GM21367 (cell line): ENCODE data around the gene ZNF687.
A peak's percentile ranks its signal among the peaks of the same experiment; 100 is the strongest.

Experiments
- ATAC-seq: cut with Tn5 transposase; IDR thresholded peaks from one replicate; pipeline ENCODE4 v1.9.1; 2021; ENCODE audit not compliant: unreplicated experiment

ZNF687 gene

DNA sequence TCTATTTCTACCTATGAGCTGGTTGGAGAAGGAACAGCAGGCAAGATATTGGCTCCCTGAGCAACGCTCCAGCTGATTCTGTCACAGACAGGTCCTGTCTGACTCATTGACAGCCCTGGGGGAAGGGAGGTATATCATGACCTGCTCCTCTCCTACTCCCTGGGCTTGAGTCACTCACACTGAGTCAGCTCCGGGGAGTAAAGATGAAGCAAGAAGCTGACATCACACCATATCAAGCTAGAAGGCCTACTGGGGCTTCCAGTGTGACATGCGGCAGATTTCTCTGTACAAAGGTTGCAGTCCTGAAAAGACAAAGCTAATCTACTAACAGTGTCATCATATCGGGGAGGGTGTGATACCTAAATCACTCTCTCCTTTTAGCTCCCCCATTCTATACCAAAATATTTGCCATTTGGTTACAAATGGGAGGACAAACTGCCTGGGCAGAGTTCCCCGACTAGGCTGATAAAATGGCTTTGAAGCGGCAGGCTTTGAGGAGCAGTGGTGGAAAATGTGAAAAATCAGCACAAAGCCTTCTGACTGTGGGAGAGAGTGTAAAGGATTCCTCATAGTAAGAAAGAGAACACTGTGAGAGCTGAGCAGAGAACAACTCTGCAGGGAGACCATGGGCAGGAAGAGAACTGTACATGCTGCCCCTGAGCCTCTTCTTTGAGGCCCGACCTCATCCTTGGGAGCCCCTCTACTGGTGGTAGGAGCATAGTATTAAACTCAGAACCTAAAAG lies 29.7 kb downstream of the ZNF687 start:
- ATAC-seq: no peak

DNA sequence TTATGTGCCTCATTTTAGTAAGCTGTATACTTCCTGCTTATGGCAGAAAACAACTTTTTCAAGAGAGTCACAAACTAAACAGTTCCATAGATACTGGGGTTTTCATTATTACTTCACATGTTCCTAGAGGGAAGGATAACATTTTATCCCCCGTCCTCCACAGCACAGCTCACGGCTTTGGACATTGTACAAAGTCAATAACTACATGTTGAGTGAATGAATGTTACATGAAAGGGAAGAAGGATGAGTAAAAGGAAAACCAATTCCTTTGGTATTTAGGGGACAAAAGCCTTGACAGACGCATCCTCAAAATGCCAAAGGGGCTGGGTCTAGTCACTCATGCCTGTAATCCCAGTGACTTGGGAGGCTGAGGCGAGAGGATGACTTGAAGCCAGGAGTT lies 30.3 kb downstream of the ZNF687 start:
- no peak for ATAC-seq

DNA sequence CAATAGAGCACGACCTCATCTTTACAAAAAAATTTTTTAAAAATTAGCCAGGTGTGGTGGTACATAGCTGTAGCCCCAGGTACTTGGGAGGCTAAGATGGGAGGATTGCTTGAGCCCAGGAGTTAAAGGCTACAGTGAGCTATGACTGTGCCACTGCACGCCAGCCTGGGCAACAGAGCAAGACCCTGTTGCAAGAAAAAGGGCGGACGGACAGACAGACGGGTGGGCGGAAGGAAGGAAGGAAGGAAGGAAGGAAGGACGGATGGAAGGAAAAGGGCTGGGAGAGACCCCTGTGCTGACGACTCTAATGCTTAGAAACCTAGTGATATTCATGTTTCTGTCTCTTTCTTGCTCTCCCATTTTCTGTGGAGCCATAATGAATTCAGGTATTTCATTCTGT lies 30.7 kb downstream of the ZNF687 start:
- ATAC-seq: no peak

DNA sequence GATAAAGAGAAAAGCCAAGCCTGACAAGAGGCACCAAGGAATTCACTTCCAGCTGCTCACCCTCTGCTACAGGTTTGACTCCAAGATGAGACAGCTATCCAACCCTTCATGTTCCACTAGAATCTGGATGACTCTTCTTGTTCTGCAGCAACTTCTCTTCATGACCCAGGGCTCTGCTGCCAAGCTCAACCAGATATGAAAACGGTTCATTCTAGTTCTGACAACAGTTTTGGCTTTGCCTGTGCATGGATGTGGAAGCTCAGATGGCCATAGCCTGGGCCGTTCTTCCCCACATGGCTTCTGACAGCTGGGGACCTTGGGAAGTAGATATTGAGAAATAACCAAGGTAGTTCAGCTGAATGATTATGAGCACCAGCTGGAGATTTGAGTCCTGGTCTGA lies 31.4 kb downstream of the ZNF687 start:
- ATAC-seq: no peak

DNA sequence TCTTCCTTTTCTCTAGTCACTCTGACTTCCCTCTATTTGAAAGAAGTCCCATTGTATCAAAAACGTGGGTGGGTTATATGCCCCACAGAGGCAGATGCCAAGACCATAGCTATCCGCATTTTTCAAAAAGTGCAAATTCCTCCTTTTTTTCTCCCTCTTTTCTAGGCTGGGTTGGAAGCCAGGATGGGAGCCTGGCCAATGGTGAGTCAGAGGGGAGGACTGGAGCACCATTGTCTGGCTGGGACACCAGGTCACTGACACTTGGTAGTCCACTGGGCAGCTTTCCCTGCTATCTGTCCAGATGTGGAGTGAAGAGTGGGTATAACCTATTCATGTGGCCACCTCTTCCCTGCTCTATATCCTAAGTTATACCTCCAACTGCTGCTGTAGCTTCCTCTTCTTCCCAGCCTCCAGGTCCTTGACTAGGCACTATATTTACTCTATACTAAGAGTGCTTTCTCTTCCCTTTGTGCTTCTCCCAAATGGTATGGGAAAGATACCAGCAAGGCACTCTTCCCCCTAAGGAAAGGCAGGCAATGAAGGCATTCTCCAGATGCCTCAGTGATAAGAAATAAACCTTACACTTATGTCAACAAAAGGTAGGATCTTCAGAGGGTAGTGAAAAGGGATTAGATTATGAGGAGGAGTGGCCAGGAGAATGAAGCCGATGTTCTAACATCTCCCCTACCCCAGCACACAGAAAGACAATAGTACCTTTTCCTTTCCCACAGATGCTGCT lies 32.2 kb downstream of the ZNF687 start:
- no peak for ATAC-seq

DNA sequence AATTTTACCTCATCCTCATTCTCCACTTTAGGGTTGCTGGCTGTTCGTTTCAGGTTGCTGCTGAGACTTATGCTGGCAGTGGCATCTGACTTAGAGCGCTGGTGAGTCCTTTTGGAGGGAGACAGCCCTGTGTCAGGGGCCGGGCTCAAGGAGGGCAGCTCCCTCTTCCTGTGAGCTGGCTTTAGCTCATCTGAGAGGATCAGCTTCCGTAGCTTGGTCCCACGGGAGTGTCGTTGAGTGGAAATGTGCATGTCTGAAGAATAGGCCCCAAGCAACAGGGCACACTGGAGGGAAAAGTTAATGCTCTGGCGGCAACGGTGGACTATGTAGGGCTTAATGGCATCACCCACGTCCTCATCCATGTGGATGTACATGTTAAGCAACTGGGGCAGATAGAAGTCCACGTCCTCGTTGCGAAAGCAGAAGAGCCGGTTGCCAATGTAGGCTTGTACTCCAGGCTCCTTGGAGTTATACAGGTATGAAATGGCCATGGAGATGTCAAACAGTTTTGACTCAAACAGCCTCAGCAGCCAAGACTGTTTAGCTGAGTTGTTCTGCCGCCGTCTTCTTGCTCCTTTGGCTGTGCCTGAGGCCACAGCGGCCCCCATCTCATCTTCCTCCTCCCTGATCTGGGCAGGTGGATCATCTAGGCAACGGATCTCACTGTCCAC lies 33.6 kb downstream of the ZNF687 start:
- no peak for ATAC-seq

DNA sequence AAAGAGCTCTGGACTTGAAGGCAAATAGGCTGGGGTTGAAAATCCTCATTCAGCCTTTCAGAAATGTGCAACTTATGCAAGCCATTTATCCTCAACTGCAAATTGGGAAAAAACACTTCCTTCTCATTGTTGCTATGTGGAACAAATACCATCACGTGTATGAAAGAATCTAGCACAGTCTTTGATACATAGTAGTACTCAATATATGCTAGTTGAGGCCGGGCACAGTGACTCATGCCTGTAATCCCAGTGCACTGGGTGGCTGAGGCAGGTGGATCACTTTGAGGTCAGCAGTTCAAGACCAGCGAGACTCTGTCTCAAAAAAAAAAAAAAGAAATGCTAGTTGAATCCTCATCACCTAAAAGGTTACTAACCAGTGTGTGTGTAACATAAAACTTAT lies 36.9 kb downstream of the ZNF687 start:
- ATAC-seq: no peak

DNA sequence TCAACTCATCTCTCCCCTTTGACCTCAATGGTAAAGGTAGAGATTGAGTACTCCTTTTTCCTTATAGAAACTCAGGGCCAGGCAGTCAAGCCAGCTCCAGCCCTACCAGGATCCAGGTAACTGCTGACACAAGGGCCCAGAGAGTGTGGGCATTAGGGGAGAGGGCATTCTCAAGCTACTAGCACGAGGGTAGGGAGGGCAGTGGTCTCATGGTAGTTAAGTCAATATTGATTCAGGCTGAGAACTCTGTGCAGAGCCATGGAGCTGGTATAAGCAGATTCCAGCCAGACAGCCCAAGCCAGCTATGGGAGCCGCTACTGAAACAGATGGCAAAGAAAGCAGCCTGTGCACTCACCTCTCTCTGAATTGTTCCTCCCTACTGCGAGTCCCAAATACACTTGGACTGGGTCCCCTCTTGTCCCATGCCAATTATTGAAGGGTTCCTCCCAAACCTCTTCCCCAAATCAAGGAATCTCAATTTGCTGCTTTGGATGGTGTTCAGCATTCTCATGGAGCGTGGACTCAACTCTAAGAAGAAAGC lies 42.4 kb downstream of the ZNF687 start:
- no peak for ATAC-seq

DNA sequence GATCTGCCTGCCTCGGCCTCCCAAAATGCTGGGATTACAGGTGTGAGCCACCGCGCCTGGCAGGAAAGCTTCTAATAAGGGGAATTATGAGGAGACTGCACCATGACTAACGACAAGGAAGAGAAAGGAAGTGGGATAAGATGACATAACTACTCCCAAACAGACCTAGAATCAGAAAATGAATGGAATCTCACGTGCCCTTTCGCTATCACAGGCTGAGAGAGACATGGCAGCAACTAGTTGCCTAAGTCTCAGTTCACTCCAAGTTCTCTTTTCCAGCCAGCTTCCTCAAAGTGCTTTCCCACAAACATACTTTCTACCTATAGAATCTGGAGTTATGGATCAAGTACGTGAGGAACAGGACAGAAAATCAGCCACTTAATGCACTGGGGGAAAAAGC lies 43.1 kb downstream of the ZNF687 start:
- ATAC-seq: no peak

DNA sequence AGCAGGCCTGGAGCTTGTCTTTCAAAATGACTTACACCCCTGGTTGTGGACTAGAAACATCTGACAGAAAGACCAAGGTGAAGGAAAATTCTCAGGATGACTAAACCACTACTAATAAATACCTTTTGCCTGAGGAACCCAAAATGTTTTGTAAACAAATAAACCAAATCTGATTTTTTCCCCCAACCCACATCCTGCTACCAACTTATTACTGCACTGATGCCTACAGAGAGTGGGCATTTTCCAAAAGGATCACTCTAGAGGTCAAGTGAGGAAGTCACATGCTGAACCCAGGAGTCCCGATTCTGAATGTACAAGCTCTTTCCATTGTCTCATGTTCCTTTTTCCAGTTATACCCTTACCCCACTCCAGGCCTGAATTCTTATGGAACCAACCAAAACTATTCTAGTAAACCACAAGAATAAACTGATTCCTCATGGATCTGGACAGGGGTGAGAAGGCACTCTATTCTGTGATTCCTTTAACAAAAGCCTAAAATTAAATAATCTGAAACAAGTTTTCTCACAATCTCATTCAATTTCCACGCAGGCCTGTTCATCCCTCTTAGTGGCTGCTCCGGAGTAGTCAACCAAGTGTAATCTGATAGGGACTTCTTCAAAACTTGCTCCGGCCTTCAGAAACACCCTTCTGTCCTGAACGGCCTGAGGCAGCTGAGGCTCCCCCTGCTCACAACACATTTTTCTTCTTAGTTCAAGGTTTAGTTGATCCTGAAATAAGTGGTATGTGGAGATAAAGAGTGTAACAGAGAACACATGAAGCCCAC lies 43.7 kb downstream of the ZNF687 start:
- no peak for ATAC-seq

DNA sequence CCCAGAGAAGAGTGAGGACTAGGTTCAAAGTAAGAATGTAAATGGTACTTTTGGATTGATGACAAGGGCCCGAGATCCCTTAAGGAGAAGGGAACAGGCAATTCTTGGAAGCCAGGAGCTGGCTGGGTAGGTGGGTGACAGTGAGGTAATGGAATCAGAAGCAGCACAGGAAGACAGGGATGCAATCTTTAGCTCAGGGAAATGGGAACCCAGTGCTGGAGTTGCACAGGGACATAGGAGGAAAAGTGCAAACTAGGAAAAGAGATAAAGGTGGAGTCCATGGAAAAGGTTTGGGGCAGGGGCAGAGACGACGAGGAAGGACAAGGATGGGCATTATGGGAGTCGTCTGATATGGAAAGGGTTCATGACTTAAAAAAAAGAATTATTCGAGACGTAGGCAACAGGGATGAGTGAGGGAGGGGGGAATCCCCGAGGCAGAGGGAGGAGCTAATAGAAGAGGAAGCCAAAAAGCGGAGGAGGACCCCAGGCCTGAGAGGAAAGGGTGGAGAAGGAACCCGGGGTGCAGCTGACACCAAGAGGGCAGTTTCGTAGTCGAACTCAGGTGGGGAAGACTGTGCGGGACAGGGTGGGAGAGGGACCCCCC lies 44.6 kb downstream of the ZNF687 start:
- peak; percentile 35 for ATAC-seq

DNA sequence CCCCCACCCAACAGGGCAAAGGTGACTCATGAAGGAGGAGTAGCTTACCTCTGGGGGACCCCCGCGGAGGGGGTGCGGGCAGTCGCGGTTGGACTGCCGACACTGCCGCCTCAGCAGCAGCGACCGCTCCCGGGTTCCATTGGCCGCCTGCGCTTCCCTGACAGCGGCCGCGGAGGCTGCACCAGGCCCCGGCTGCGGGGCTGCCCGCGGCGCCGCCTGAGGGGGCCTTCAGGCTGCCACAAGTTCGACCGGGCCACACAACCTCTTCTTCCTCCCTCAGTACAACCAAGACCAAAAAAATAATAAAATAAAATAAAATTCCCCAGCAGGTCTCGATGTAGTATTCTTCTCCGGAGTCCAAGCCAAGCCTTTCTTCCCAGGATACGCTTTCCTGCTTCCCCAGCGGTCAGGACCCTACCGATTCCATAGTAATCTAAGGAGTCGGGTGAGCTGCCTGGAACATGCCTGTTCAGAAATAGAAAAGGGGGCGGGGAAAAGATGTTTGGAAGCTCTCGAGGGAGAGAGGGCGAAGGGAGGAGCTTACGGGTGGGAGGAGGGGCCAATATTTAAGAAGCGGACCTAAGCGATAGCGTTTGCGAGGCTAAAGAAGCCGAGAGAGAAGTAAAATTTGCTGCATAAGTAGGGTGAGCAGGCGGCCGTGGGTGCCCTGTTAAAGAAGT lies 45.3 kb downstream of the ZNF687 start, which contains the start of gene PI4KB:
Gene PI4KB, minus strand, starts transcription at position 194 of the 680 bp plus-strand sequence. CDS start 10,935 bp downstream, outside the sequence.
- ATAC-seq: peak; percentile 71

DNA sequence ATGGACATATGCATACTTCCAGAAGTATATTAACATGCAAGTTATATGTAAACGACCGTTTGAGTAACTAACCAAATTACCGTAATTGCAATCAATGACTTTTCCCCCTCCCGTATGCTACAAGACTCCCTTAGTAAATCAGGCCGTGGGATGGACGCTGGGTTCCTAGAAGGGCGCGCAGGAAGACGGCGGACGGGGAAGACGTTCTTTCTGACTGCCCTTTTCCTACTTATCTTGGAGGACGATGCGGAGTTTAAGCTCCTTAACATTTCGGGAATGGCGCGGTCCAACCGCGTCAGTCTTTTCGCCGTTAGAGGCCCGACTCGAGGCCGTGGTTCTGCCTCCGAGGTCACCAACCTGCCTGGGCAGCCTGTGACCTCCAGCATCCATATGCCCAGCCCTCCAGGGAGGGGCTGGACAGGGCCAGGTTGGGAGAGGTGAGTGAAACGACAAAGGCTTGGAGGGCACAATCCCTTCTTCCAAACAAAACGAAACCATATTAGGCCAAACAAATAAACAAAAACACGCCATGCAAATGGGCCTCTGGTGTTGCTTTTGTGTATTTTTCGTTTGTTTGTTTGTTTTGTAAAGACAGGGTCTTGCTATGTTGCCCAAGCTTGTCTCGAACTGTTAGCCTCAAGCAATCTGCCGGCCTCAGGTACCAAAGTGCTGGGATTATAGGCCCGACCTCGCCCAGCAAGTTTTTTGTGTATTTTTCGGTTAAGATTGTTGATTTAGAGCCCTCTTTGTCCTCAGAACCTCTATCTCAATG lies 46.0 kb downstream of the ZNF687 start:
- ATAC-seq: no peak

DNA sequence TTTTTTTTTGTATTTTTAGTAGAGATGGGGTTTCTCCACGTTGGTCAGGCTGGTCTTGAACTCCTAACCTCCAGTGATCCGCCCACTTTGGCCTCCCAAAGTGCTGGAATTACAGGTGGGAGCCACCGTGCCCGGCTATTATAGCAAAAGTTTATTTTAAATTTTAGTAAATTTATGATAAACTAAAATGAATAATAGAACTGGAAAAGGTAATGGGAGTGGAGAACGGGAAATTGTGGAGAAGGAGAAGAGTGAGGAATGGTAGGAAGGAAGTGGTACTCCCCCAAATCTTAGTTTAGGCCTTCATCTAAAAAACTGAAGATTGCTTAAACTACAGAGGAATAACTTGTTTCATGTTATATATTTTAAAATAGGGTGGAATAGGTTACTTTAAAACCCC lies 52.7 kb downstream of the ZNF687 start:
- ATAC-seq: no peak

DNA sequence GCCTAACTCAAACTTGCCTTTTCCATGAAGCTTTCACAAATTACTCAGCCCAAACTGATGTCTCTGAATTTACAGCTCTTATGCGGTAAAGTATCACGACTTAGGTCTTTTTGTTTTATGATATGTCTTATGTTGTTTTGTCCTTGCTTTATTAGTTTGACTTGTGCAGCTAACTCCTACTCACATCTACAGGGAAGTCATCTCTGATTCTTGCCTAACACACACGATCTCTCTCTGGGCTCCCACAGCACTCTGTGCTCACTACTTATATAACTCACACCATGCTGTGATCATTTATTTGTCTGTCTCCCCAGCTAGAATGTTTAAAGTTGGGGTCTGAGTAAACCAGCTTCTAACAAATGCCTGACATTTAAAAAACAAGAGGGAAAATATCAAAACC lies 54.5 kb downstream of the ZNF687 start:
- ATAC-seq: no peak

DNA sequence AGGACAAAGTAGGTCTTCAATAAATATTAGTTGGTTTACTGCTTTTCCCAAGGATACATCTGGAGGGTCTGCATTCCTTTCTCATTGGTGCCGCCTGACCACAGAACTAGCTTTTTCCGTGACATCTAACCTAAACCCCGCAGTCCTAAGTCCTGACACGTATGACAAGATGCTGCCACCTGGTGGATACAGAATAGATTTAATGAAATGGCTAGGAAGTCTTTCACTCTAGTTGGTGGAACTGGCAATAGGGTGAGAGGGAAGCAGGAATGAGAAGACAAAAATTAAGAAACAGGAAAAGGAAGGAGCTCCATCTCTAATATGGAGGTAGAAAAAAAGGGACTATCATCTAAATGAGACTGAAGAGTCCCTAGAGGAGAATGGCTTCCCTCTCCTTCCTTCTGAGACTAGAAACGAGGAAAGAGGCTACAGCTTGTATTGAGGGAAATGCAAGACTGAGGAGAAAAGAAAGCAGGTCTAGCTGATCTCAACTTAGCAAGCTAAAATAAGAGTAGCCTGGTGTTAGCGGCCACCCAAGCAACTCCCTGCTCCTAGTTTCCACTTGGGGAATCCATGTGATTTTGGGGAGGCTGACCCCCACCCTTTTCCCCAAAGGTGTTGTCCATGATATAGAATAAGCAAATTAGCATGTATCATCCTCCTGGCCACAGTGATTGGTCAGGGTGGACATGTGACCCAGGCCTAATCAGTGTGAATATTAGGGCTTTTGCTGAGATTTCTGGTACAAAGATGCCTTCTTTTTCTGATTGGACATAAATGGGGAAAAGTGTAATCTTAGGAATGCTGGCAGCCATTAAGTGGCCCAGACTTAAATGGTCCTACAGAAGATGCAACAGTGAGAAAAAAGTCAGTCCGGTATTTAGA lies 59.0 kb downstream of the ZNF687 start:
- ATAC-seq: no peak
